ENCODE data around the gene BEST2. TPM values are rescaled to one million over a fixed set of nuclear protein-coding genes. Genes with fewer than 3 reads are reported as not detected.

The BEST2 gene
- total RNA-seq: under 0.01 TPM in 2 replicates

DNA sequence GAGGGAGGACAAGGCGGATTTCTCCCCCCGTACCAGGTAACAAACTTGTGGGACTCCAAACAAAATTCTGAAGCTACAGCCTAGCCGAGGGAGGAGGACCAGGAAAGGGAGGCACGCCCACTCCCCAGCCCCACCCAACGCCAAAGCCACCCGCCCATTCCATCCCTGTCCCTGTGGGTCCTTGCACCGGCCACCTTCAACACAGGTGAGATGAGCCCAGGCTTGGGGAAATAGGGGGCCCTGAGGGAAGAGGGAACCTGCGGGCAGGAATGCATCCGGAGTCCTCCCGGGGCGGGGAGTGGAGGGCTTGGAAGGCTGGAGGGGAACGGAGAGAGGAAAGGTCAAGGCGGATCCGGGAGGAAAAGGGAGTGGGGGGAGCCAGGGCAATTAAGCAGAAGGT, at the start of gene BEST2:
BEST2 (plus strand) TSS at position 157 of the 400 bp plus-strand sequence. CDS start 802 bp downstream, outside the sequence.

GRCh38 chr19:12723641-12724426, 27.8 kb upstream of the BEST2 start, which contains the start of gene TNPO2:
Gene TNPO2 (minus strand): TSS chr19:12723932. CDS start chr19:12720977, 2,955 bp downstream.

DNA sequence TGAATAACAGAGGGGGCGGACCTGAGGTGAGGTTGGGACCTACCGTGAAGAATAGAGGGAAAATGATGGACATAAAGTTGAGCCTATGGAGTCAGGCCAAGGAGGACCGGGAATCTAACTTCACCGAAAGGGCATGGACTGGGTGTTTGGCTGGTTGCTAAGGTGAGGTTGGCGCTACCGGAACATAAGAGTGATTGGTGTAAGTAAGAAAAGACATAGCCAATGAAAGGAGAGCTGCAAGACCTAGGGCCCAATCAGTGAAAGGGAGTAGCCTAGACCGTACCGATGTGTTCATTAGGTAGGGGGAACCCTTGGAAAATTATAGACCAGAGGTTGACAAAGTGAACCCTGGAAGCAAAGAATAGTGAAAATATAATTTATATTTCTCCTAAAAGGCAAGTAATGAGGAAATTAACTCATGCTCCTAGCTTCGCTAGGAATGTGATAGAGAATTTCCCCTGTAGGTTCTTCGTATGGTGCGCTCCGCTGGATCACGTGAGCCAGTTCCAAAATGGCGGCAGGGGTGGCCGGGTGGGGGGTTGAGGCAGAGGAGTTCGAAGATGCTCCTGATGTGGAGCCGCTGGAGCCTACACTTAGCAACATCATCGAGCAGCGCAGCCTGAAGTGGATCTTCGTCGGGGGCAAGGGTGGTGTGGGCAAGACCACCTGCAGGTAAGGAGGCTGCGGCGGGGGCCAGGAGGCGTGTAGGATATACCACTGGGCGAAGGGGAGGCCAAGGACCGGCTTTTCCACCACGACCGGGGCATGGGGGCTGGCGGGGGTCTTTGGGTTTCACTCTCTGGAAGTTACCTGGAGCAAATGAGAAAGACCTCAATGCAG, 14.4 kb upstream of the BEST2 start, which contains the start of gene GET3:
GET3 (plus strand) TSS at position 503 of the 840 bp plus-strand sequence; CDS start at position 512, 9 bp downstream.

DNA sequence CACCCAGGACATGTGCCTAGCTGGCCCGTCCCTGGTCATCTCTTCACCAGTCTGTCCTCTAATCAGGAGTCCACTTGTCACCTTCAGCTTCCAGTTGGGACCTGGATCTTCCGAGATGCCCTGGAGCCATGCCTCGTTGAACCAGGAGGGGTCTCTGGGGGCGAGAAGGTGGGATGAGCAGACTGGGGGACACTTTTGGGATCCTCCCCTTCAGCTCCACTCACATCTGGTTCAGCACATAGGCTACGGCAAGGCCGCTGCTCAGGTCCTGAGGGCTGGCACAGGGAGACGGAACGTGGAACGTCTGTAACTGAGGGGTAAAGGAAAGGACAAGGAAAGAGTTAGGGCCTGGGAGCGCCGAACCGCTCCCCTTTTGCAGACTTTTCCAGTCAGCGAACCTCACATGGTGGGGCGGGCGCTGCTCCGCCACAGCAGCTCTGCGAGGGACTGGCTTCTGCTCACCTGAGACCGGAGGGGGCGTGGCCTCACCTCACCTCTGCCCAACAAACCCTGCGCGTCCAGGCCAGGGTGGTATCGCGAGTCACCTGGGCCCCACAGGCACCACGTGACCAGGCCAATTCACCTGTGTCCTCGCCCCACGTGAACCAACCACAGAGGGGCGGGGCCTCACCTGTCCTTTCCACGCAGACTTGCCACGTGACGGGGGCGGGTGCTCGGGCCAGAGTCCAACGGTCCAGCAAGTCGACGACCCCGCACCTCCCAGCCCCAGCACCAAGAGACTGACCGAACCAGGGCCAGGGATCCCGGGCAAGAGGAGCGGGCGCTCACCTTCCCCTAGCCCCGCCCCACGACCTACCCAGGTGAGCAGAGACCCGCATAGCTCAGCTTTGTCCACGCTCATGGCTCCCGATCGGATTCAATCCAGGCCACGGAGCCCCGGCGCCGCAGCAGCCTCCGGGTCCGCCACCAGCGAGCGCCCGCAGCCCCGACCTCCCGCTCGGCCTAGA, 23.3 kb downstream of the BEST2 start, which contains the start of gene HOOK2:
HOOK2 (minus strand) TSS at position 965 of the 968 bp plus-strand sequence; CDS start at position 862, 103 bp downstream.

GRCh38 chr19:12791345-12792050, 39.9 kb downstream of the BEST2 start, which contains the start of gene JUNB:
Gene JUNB (plus strand): TSS chr19:12791486. CDS start chr19:12791772, 286 bp downstream.

DNA sequence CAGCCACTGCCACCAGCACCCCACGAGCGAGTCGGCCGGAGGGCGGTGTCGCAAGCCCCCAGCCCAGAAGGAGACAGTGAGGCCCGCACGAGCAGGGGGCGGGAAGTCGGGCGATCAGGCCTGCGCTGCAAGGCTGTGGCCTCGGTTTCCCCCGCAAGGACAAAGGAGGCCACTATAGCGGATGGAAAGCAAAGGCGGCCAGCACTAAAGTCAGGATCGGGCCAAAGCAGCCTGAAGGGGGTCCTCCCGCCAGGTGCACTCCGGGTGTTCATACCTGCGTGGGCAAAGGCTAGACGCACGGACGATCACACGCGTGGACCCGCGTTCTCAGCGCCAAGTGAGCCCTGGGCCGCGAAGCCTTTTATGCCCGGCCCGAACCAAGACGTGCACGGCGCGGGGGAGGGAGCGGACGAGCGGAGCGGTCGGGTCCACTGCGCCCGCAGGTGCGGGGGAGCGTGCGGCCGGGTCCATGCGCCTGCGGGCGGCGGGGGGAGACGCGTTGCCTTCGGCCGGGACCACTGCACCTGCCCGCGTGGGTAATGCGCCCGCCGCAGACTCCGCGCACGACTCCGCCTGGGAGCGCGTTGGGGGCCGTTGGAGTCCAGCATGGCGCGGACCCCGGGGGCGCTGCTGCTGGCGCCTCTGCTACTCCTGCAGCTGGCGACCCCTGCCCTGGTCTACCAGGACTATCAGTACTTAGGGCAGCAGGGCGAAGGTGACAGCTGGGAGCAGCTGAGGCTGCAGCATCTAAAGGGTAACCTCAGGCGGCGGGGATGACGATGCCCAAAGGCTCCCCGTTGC, 50.1 kb downstream of the BEST2 start, which contains the start of the genes PRDX2 and THSD8:
PRDX2 (minus strand) TSS at position 335 of the 801 bp plus-strand sequence. CDS start 539 bp downstream, outside the sequence.
THSD8 (plus strand) TSS at position 604 of the 801 bp plus-strand sequence; CDS start at position 607, 3 bp downstream.

GRCh38 chr19:12806242-12807081, 54.9 kb downstream of the BEST2 start, which contains the start of gene RNASEH2A:
Gene RNASEH2A (plus strand): TSS chr19:12806584. CDS start chr19:12806674, 90 bp downstream.

Other genes starting within 250 kb of the BEST2 start
- 7.6 and 8.2 TPM in 2 replicates for gene ZNF564, start 200.3 kb upstream of the BEST2 start, total RNA-seq
- gene ZNF490, start 141.0 kb upstream of the BEST2 start, total RNA-seq: 6.7 and 7.4 TPM in 2 replicates
- gene ZNF791, start 140.9 kb upstream of the BEST2 start, total RNA-seq: 8.8 and 11.8 TPM in 2 replicates
- 22.1 and 27.6 TPM in 2 replicates for gene MAN2B1, start 85.0 kb upstream of the BEST2 start, total RNA-seq
- 11.7 and 12.6 TPM in 2 replicates for gene WDR83, start 85.0 kb upstream of the BEST2 start, total RNA-seq
- 57.5 and 63.5 TPM in 2 replicates for gene DHPS, start 69.9 kb upstream of the BEST2 start, total RNA-seq
- gene GNG14, start 63.8 kb upstream of the BEST2 start, total RNA-seq: not detected in 2 replicates
- 3.9 and 4.6 TPM in 2 replicates for gene FBXW9, start 55.2 kb upstream of the BEST2 start, total RNA-seq
- gene TNPO2, start 27.9 kb upstream of the BEST2 start, total RNA-seq: 33.9 and 41.4 TPM in 2 replicates
- gene TRIR, start 17.1 kb upstream of the BEST2 start, total RNA-seq: 118 and 120 TPM in 2 replicates
- gene GET3, start 14.3 kb upstream of the BEST2 start, total RNA-seq: 120 and 140 TPM in 2 replicates
- 16.4 and 22.4 TPM in 2 replicates for gene HOOK2, start 23.8 kb downstream of the BEST2 start, total RNA-seq
- 37.8 and 47.2 TPM in 2 replicates for gene JUNB, start 39.7 kb downstream of the BEST2 start, total RNA-seq
- gene PRDX2, start 50.0 kb downstream of the BEST2 start, total RNA-seq: 130 and 210 TPM in 2 replicates
- gene THSD8, start 50.3 kb downstream of the BEST2 start, total RNA-seq: 0.16 and 0.43 TPM in 2 replicates
- gene RNASEH2A, start 54.8 kb downstream of the BEST2 start, total RNA-seq: 7.6 TPM in 2 replicates
- gene RTBDN, start 82.8 kb downstream of the BEST2 start, total RNA-seq: 0.47 TPM in 1 of 2 replicates, not detected in the other
- gene MAST1, start 86.7 kb downstream of the BEST2 start, total RNA-seq: 0.95 and 1.2 TPM in 2 replicates
- 22.5 and 31.5 TPM in 2 replicates for gene DNASE2, start 129.7 kb downstream of the BEST2 start, total RNA-seq
- gene KLF1, start 135.4 kb downstream of the BEST2 start, total RNA-seq: not detected in 2 replicates
- gene GCDH, start 139.4 kb downstream of the BEST2 start, total RNA-seq: 12.4 and 14.8 TPM in 2 replicates
- 0.09 TPM in 1 of 2 replicates, not detected in the other for gene SYCE2, start 167.5 kb downstream of the BEST2 start, total RNA-seq
- 27.2 and 30.9 TPM in 2 replicates for gene FARSA, start 181.9 kb downstream of the BEST2 start, total RNA-seq
- 1,315 and 1,411 TPM in 2 replicates for gene CALR, start 186.8 kb downstream of the BEST2 start, total RNA-seq
- gene RAD23A, start 194.1 kb downstream of the BEST2 start, total RNA-seq: 38.6 and 51.9 TPM in 2 replicates
- gene GADD45GIP1, start 205.4 kb downstream of the BEST2 start, total RNA-seq: 15.8 and 27.1 TPM in 2 replicates
- not detected in 2 replicates for gene DAND5, start 217.8 kb downstream of the BEST2 start, total RNA-seq
- 95.4 and 122 TPM in 2 replicates for gene NFIX, start 243.7 kb downstream of the BEST2 start, total RNA-seq

Measured in bronchial smooth muscle cell (primary cell).